Stimulated activated memory B cell treated with anti-CD40 and anti-IgM and Interleukin-4, amounts not matched to agents 10 μg/mL and 1 μg/mL and 100 μg/mL, for 72 hours (primary cell): ENCODE measurements around the gene GM2A.

Source experiments
- ATAC-seq: fragments of 150-1000 bp; cut with Tn5 transposase; 2 replicates; pipeline ENCODE4 v1.10.0; 2021
- H3K27ac Mint-ChIP-seq: one replicate; pipeline ENCODE4 v1.8.0; 2022; ENCODE audit warnings: mild to moderate bottlenecking, mixed read lengths
- H3K27me3 Mint-ChIP-seq: one replicate; pipeline ENCODE4 v1.8.0; 2022; ENCODE audit warnings: mixed read lengths
- H3K36me3 Mint-ChIP-seq: one replicate; pipeline ENCODE4 v1.8.0; 2022; ENCODE audit warnings: mixed read lengths
- H3K4me1 Mint-ChIP-seq: one replicate; pipeline ENCODE4 v1.8.0; 2022; ENCODE audit warnings: mixed read lengths
- H3K4me3 Mint-ChIP-seq: one replicate; pipeline ENCODE4 v1.8.0; 2022; ENCODE audit warnings: mild to moderate bottlenecking, moderate library complexity, mixed read lengths
- H3K9me3 Mint-ChIP-seq: one replicate; pipeline ENCODE4 v1.8.0; 2022; ENCODE audit warnings: mixed read lengths

The GM2A gene

GRCh38 chr5:151252762-151253604 lies at the start of gene GM2A:
TSS of gene GM2A (plus strand) at chr5:151253185. CDS start at chr5:151253217, 32 bp downstream.
- ATAC-seq, result peak; percentile 89
- Mint-ChIP-seq H3K27ac (peak within 1 kb of the TSS; percentile 87), H3K9me3 (peaks cover 3% of the 10 kb centered on the region), H3K4me1 (peaks cover 59% of the 10 kb centered on the region), H3K4me3 (peak within 1 kb of the TSS; percentile 99), H3K27me3 (no peaks in the 10 kb centered on the region), H3K36me3 (peaks cover 27% of the 10 kb centered on the region)

- Mint-ChIP-seq H3K9me3 (no peaks in the 10 kb centered on the region), H3K27ac (no peak overlapping the region), H3K4me1 (peaks cover 38% of the 10 kb centered on the region), H3K4me3 (no peak overlapping the region), H3K27me3 (no peaks in the 10 kb centered on the region), H3K36me3 (peaks cover 52% of the 10 kb centered on the region)
- ATAC-seq, result no peak
Observed at GRCh38 chr5:151204051-151204450, 48.9 kb upstream of the GM2A start.

- no peak for ATAC-seq
- H3K36me3 Mint-ChIP-seq, result peaks cover 41% of the 10 kb centered on the region
- peaks cover 48% of the 10 kb centered on the region for H3K4me1 Mint-ChIP-seq
- H3K9me3 Mint-ChIP-seq, result no peaks in the 10 kb centered on the region
- H3K27ac Mint-ChIP-seq, result no peak overlapping the region
- H3K27me3 Mint-ChIP-seq, result no peaks in the 10 kb centered on the region
- no peak overlapping the region for H3K4me3 Mint-ChIP-seq
Observed at GRCh38 chr5:151205411-151205810, 47.6 kb upstream of the GM2A start.

GRCh38 chr5:151208481-151208914 lies 44.5 kb upstream of the GM2A start:
- H3K27ac Mint-ChIP-seq, result peak overlapping the region; percentile 73
- H3K36me3 Mint-ChIP-seq, result peaks cover 29% of the 10 kb centered on the region
- ATAC-seq, result no peak
- H3K4me1 Mint-ChIP-seq, result peaks cover 68% of the 10 kb centered on the region
- no peaks in the 10 kb centered on the region for H3K27me3 Mint-ChIP-seq
- H3K9me3 Mint-ChIP-seq, result no peaks in the 10 kb centered on the region
- no peak overlapping the region for H3K4me3 Mint-ChIP-seq

GRCh38 chr5:151212406-151212798 lies 40.6 kb upstream of the GM2A start:
- H3K36me3 Mint-ChIP-seq, result peaks cover 28% of the 10 kb centered on the region
- no peaks in the 10 kb centered on the region for H3K27me3 Mint-ChIP-seq
- H3K27ac Mint-ChIP-seq, result peak overlapping the region; percentile 89
- no peak for ATAC-seq
- peak overlapping the region; percentile 62 for H3K4me3 Mint-ChIP-seq
- H3K4me1 Mint-ChIP-seq, result peaks cover 87% of the 10 kb centered on the region
- H3K9me3 Mint-ChIP-seq, result no peaks in the 10 kb centered on the region

- Mint-ChIP-seq H3K36me3 (peaks cover 35% of the 10 kb centered on the region), H3K4me1 (peaks cover 87% of the 10 kb centered on the region), H3K4me3 (peak overlapping the region; percentile 76), H3K27ac (peak overlapping the region; percentile 89), H3K9me3 (no peaks in the 10 kb centered on the region), H3K27me3 (no peaks in the 10 kb centered on the region)
- peak; percentile 91 for ATAC-seq
Observed at GRCh38 chr5:151213803-151214613, 39.0 kb upstream of the GM2A start.

GRCh38 chr5:151214614-151215545 lies 38.1 kb upstream of the GM2A start:
- Mint-ChIP-seq H3K4me3 (peak overlapping the region; percentile 76), H3K36me3 (peaks cover 37% of the 10 kb centered on the region), H3K9me3 (no peaks in the 10 kb centered on the region), H3K4me1 (peaks cover 87% of the 10 kb centered on the region), H3K27me3 (no peaks in the 10 kb centered on the region), H3K27ac (peak overlapping the region; percentile 89)
- peak; percentile 86 for ATAC-seq

- Mint-ChIP-seq H3K4me3 (peak overlapping the region; percentile 42), H3K27ac (peak overlapping the region; percentile 89), H3K36me3 (peaks cover 44% of the 10 kb centered on the region), H3K9me3 (no peaks in the 10 kb centered on the region), H3K4me1 (peaks cover 91% of the 10 kb centered on the region), H3K27me3 (no peaks in the 10 kb centered on the region)
- no peak for ATAC-seq
Observed at GRCh38 chr5:151215546-151215880, 37.5 kb upstream of the GM2A start.

- no peaks in the 10 kb centered on the region for H3K27me3 Mint-ChIP-seq
- no peaks in the 10 kb centered on the region for H3K9me3 Mint-ChIP-seq
- peaks cover 56% of the 10 kb centered on the region for H3K36me3 Mint-ChIP-seq
- H3K4me3 Mint-ChIP-seq, result no peak overlapping the region
- H3K27ac Mint-ChIP-seq, result peak overlapping the region; percentile 73
- ATAC-seq, result no peak
- peaks cover 91% of the 10 kb centered on the region for H3K4me1 Mint-ChIP-seq
Observed at GRCh38 chr5:151216781-151217180, 36.2 kb upstream of the GM2A start.

- Mint-ChIP-seq H3K4me1 (peaks cover 92% of the 10 kb centered on the region), H3K36me3 (peaks cover 50% of the 10 kb centered on the region), H3K9me3 (no peaks in the 10 kb centered on the region), H3K27me3 (no peaks in the 10 kb centered on the region), H3K4me3 (no peak overlapping the region), H3K27ac (peak overlapping the region; percentile 54)
- ATAC-seq, result no peak
Observed at GRCh38 chr5:151218177-151218576, 34.8 kb upstream of the GM2A start.

- peaks cover 50% of the 10 kb centered on the region for H3K36me3 Mint-ChIP-seq
- peak overlapping the region; percentile 6 for H3K27ac Mint-ChIP-seq
- peaks cover 83% of the 10 kb centered on the region for H3K4me1 Mint-ChIP-seq
- no peak for ATAC-seq
- no peak overlapping the region for H3K4me3 Mint-ChIP-seq
- no peaks in the 10 kb centered on the region for H3K27me3 Mint-ChIP-seq
- no peaks in the 10 kb centered on the region for H3K9me3 Mint-ChIP-seq
Observed at GRCh38 chr5:151219138-151219537, 33.8 kb upstream of the GM2A start.

GRCh38 chr5:151219789-151220188 lies 33.2 kb upstream of the GM2A start:
- Mint-ChIP-seq H3K9me3 (no peaks in the 10 kb centered on the region), H3K27ac (peak overlapping the region; percentile 96), H3K27me3 (no peaks in the 10 kb centered on the region), H3K4me1 (peaks cover 83% of the 10 kb centered on the region), H3K4me3 (no peak overlapping the region), H3K36me3 (peaks cover 50% of the 10 kb centered on the region)
- no peak for ATAC-seq

- peaks cover 43% of the 10 kb centered on the region for H3K36me3 Mint-ChIP-seq
- no peaks in the 10 kb centered on the region for H3K9me3 Mint-ChIP-seq
- no peaks in the 10 kb centered on the region for H3K27me3 Mint-ChIP-seq
- peak overlapping the region; percentile 78 for H3K4me3 Mint-ChIP-seq
- H3K4me1 Mint-ChIP-seq, result peaks cover 76% of the 10 kb centered on the region
- peak overlapping the region; percentile 96 for H3K27ac Mint-ChIP-seq
- ATAC-seq, result no peak
Observed at GRCh38 chr5:151221574-151221973, 31.4 kb upstream of the GM2A start.

GRCh38 chr5:151222054-151222789 lies 30.8 kb upstream of the GM2A start:
- Mint-ChIP-seq H3K9me3 (no peaks in the 10 kb centered on the region), H3K4me3 (peak overlapping the region; percentile 78), H3K36me3 (peaks cover 38% of the 10 kb centered on the region), H3K27ac (peak overlapping the region; percentile 96), H3K4me1 (peaks cover 72% of the 10 kb centered on the region), H3K27me3 (no peaks in the 10 kb centered on the region)
- no peak for ATAC-seq
